GM19351 (cell line): ENCODE results near the gene INPP5J.
"Not testable (repeated sequence)": the region's sequence is repeated elsewhere in the genome, so short reads cannot be mapped to it uniquely, and the experiment has no call there.

Experiments used
- ATAC-seq: cut with Tn5 transposase; IDR thresholded peaks from one replicate; pipeline ENCODE4 v1.9.1; 2021; ENCODE audit warnings: mild to moderate bottlenecking, moderate library complexity; ENCODE audit not compliant: unreplicated experiment

The INPP5J gene

DNA sequence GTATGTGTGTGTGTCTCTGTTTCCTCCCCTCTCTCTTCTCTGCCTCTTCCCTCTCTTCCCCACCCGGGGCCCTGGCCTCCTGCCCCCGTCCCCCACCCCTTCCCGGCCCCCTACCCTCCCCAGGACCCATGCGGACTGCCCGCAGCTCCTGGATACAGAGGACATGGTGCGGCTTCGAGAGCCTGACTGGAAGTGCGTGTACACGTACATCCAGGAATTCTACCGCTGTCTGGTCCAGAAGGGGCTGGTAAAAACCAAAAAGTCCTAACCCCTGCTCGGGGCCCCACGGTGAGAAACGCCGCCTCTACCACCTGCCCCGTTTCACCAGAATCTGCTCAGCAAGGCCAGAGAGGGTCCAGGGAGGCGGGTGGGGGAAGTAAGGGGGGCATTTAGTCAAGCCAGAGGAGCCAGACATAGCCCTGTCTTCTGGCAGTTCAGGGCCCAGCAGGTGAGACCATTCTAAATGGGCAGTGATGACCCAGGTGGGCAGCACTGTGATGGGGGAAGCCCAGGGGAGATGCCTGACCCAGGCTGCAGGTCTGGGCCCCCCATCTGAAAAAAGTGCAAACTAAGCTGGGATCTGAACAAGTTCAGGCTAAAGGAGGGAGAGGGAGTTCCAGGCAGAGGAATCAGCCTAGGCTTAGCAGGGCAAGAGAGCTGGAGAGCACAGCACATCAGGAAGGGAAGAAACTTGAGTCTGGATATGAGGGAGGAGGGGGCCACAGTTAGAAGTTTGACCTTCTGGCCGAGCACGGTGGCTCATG is 21.8 kb upstream of the INPP5J start:
- no peak for ATAC-seq

DNA sequence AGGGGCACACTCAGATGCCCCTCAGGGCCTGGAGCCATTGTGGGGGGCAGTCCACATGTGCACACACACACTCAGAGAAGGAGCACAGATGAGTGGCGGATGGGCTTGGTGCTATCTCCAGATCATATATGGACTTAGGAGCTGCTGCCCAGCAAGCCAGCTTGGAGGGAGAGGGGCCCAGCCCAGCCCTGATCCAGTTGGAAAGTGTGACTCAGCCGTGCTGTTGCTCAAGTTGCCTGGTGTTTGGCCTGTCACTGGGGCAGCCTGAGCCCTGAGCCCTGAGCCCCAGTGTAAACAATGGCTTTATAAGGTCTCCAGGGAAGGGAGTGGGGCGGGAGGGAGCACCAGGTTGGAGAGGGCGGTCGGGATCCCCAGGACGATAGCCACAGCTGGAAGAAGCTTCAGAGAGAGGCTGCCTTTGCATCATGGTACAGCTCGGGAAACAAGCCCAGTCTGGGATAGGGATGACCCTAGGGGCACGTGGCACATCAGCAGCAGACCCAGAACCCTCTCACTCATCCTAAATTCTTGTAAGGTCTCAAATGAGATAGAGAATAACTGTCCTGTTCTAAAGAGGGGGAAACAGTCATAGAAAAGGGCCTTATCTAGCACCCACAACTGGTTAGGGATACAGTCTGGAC is 20.2 kb upstream of the INPP5J start:
- no peak for ATAC-seq

DNA sequence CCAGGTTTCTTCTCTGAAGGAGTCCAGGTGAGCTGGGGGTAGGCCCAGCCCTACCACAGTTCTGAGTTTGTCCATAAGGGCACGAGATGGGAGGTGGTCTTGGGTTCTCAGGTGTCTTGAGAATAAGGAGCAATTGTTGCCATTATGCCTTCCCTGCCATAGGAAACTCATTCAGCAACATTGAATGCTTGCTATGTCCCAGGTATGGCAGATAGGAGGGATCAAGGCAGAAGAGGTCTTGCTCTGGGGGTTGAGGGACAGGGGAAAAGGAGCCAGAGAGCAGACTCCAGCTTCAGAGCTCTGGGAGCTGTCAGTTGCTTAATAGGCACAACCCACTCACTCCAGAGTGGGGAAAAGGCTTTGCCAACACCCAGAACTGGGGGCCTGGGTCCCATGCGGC is 19.7 kb upstream of the INPP5J start:
- ATAC-seq: no peak

DNA sequence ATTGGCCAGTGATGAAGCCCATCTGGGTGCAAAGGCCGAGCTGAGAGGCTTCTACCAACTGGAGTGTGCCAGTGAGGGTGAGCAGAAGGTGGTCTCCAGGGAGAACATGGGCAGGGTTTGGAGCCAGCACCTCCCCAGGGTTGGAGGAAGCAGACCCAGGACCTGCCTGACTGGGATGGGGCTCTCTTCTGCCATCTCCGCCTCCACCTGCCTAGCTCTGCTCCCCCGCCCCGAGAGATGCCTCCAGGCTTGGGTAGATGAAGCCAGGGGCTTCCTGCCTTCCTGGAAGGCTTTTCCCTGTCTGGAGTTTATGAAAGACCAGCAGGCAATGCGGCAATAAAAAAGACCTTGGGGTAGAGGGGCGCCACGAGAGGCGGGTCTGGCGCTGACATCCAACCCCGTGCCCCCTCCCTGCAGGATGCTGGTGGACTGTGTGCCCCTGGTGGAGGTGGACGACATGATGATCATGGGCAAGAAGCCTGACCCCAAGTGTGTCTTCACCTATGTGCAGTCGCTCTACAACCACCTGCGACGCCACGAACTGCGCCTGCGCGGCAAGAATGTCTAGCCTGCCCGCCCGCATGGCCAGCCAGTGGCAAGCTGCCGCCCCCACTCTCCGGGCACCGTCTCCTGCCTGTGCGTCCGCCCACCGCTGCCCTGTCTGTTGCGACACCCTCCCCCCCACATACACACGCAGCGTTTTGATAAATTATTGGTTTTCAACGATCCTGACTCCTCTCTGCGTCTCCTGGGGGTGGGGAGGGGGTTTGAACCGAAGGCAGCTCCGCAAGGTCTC is 18.7 kb upstream of the INPP5J start:
- ATAC-seq: no peak

DNA sequence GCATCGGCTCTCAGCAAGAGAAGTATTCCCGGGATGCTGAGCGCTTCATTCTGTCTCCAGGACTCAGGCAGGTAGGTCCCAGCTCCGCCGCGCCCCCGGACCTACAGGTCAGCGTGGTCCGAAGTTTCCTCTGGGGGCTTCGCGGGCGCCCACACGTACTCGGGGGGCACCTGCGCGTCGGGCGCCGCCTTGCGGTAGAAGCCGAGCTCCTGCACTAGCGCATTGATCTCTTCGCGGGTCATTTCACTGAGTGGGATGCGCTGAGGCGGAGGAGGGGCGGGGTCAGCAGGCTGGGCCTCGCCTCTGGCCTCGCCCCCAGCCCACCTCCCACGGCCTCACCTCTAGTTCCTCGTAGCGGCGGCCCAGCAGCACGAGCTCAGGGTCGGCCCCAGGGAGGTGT is 17.9 kb upstream of the INPP5J start:
- ATAC-seq: no peak

DNA sequence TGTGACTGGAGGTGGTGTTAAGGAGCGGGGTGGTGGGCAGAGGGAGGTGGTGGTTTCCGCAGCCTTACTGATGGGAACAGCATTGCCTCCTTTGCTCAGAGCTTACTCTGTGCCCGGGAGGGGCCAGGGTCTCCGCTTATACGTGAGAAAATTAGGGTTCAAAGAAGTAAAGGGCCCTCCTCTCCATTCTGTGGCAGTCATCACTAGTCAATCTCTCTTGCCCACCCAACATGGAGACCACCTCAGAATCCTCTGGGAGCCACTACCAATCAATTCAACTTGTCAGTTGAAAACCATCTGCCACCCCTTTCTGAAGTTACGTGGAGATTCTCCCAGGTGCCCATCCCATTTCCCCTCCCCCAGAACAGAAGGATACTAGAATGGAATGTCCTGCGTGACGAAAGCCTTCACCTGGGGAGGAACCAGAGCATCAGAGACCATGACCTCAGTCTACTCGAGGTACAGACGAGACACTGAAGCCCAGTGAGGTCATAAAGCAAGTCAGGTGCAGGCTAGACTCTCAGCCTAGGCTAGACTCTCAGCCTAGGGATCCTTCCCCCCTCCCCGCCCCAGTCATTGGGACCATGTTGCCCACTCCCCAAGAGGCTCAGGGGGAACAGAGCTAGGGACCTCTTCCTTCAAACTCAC is 17.4 kb upstream of the INPP5J start:
- ATAC-seq: no peak

DNA sequence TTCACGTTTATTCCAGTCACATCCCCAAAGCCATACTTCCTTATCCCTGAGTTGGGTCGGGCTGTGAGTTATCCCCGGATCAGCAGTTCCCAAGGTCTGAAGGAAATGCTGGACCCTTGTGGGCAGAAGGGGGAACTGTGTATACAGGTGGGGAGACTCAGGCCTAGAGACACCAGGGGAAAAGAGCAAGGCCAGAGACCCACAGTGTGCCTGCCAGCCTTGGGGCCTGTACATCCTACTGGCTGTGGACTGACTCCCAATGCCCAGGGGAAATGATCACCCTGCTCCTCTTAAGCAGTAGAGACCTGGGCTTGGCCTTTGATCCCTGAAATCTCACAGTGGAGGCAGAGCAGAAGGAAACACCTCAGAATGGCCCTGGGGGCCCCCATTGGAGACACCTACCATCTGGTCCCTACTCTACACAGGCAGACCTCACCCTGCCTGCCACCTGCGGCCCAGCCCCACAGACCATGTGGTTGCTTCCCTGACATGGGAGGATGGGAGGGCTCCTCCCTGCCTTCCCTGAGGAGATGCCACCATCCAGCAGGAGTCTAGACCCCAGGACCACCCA is 16.7 kb upstream of the INPP5J start:
- no peak for ATAC-seq

DNA sequence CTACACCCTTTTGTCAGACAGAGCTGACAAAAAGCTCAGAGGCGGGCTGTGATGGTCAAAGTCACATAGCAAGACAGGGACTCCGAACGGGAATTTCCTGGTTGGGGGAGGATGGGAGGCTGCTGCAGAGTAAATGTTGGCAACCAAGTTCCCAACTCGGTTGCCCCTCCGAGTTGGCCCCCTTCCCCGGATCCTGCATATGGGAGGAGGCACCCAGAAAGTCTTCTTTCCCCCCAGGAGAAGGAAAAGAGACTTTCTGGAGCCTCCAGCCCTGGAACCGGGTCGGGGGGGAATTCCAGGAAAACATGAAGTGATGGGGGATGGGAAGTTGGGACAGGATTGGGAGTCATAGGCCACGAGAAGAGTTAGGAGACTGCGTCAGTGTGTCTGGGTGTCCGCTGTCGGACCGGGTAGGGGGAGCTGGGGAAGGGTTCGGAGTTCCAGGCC is 16.0 kb upstream of the INPP5J start:
- ATAC-seq: no peak

DNA sequence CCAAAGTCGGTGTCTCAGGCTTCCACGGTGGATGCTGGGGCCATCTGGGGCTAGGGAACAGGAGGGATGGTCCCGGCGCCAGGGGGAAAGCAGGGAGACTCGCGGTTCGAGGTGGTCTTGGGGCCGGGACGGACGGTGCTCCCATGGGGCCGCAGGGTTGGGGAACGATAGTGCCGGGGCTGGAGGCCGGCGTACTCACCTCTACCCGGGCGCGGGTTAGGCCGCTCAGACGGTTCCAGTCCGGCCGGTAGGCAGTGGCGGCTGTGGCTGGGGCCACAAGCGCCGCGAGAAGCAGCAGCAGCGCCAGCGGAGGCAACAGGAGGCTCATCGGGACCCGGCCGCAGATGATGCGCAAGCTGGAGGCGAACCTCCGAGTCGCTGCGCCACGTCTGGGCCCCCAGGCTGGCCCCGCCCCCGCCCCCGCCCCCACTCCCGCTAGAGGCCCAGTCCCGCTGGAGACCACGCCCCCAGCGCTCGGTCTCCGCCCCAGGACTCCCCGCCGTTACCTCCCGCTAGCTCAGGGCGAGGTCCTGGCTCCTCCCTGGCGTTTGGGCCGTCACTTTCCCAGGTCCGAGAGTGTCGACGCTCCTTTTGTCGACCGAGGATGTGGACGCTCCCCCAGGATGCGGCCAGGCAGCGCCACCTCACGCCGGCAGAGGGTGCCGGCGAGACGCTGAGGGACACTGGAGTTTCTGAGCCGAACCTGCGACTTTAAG is 15.4 kb upstream of the INPP5J start, which contains the start of gene SELENOM:
Gene SELENOM (minus strand): TSS at position 391 of the 716 bp plus-strand sequence. CDS start 63 bp downstream, at position 328.
- ATAC-seq: peak; percentile 76

DNA sequence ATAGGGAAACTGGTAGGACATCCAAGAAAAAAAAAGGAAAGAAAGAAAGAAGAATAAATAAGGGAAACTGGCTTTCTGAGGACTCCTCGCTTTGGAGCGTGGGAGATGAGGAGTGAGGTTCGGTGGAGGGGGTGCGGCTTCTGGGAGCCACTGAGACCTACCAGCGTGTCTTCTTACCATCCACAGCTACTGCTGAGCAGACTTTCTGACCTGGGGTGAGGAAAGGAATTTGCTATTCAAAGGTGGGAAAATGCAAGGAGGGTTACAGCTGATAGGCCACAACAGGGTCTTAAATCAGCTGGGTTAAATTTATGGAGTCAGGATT is 14.9 kb upstream of the INPP5J start:
- no peak for ATAC-seq

DNA sequence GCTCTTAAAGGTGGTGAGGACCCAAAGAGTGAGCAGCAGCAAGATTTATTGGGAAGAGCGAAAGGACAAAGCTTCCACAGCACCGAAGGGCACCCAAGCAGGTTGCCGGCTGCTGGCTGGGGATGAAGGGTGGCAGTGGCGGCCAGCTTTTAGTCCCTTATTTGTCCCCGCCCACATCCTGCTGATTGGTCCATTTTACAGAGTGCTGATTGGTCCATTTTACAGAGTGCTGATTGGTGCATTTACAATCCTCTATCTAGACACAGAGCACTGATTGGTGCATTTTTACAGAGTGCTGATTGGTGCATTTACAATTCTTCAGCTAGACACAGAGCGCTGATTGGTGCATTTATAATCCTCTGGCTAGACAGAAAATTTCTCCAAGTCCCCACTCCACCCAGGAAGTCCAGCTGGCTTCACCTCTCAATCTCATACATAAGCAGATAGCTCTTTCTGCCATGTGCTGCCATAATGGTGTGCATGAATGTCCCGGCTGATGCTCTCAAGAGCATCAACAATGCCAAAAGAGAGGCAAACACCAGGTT is 10.1 kb upstream of the INPP5J start:
- not testable (repeated sequence) for ATAC-seq

DNA sequence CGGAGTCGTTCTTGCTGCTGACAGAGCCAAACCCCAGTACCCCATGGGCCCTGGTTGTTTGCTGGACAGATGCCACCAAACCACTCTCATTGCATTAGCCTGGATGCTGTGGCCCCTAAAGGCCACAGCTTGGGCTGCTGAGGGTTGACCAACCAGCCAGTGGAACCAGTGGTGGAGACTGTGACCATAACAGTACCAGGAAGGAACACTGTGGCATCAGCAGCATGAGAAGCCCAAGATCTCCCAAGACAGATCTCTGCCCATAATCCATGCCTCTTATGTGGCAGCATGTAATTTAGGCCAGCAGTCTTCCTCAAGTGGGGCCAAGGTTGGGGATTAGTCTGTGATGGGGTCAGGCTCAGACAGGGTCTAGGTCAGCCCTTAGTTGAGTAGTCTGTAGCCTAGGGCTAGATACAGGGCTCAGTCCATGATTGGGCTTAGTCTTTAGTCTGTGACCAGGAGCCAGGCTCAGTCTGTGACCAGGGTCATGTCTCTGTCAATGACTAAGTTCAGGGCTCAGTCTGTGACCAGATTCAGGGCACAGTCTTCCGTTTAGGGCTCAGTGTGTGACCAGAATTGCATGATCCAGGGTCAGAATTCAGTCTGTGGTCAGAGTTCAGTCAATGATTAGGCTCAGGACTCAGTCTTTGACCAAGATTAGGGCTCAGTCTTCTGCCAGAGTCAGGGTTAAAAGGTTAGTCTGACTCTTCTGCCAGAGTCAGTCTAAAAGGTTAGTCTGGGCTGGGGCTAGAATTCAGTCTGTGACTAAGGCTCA is 4.5 kb upstream of the INPP5J start:
- ATAC-seq: no peak

DNA sequence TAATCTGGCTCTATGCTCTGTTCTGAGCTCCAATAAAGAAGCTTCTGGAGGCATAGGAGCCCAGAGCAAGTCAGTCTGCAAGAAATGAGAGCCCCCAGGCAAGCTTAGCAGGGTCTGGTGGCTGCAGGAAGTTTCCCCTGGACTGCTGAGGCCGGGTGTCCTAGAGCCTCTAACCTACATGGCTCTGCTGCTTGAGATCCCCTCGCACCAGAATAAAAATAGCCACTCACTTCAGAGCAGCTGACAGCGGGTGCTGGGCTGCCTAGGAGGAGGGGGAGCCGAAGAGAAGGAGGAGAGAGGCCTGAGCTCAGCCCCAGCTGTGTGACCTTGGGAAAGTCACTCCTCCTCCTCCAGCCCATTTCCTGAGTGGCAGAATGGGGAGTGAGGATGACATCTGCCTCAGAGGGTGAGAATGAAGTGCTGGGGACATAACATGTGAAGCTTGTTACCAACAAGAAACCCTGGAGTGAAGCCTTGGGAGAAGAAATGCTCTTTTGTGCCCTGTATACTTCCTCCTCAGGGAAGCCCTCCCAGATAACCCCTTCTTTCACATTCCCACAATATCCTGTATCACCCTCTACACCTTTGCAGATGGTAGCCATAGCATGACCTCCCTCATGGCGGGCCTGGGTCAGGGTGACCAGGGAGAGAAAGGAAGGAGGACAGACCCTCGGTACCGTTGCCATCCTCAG is 3.6 kb upstream of the INPP5J start:
- no peak for ATAC-seq

DNA sequence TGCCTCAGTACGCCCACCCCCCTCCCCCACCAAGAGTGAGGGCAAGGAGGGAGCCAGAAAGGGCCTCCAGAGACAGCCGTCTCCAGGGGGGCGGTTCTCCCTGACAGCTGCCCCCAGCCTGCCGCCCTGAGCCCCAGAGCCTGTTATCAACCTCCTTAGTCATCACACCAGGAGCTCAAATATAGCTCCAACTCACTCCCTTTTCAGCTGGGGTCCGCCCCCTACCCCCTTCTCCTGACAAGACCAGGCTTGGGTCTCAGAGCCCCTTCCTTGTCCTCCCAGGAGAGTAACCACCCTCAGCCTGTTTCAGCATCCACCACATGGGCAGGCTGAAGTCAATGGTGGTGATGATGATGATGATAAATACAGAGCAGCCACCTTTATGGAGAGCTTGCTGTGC is 2.5 kb upstream of the INPP5J start:
- ATAC-seq: no peak

DNA sequence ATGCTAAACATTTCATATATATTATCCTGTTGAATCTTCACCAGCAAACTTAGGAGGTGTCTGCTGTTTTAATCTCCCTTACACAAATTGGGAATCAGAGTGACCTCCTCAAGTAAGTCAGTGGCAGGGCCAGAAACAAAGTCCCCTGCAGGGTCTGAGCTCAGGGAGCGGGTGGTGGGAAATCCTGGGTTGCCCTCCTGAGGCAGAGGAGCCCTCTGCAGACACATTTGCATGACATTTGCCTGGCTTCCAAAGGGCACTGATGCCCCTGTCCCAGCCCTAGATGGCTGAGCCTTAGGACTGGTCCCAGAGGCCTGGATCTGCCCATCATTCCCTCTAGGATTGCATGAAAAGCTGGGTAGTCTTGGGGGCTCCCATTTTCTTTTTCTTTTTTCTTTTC is 2.1 kb upstream of the INPP5J start:
- no peak for ATAC-seq

DNA sequence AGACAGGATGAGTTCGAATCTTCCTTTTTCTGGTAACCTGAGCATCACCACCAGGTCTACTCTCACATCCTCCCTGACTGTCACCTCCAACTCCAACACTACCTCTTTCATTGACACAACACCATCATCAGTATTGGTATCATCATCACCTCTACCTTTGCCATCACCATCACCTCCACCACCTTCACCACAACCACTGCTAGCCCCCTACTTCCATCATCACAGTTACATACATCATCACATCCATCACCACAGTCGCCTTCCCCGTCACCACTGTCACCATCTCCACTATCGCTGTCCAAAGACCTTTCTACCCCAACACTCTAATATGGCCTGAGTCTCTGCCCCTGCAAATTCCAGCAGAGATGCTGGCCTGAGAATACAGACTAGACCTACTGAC is 1.4 kb upstream of the INPP5J start:
- no peak for ATAC-seq

DNA sequence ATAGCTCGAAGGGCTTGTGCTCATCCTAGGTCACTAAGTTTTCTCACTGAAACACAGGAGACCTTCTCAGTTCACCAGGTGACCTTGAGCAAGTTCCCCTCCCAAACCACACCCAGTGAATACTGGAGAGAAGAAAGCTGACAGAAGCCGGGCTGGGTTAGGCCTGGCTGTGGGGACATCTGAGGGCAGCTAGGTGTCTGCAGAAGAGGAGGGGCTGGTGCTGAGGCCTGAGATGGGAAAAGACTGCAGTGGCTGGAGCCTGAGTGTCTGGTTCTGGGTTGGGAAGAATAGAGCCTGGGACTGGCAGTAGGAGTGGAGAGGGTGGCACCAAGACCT is 602 bp upstream of the INPP5J start:
- no peak for ATAC-seq

DNA sequence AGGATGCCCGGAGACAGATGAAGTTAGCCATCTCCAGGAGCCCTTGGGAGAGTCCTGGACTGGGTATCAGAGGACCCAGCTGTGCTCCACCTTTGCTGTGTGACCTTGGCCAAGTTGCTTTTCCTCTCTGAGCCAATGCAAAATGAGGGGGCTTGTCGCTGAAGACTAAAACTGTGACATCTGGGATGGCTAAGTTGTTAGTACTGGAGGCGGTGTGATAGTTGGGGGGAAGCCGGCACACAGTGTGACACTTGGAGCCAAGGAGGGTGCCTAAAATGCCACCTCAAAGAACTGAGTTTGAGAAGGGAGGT is 481 bp downstream of the INPP5J start:
- no peak for ATAC-seq

DNA sequence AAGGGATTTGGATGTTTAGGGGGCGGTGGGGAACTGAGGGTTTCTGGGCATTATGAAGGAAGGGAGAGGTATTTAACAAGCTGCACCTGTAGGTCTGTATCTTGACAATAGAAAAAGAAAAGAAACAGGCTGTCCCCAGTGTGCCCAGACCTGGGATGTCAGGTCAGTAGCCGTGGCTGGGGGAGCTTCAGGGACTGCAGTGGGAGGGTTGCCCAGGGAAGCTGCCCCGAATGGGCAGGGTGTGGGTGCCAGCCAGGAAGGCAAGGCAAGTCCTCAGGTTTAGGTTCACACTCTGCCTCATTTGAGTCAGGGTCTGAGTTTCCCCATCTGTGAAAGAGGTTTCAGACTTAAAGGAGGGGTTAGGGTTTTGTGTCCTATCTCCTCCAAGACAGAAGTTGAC is 1.5 kb downstream of the INPP5J start:
- ATAC-seq: no peak
